HG03558 (cell line): ENCODE measurements around the gene ATP6V0B.

Experiments used
- ATAC-seq: cut with Tn5 transposase; IDR thresholded peaks from one replicate; pipeline ENCODE4 v1.9.1; 2021; ENCODE audit warnings: moderate number of reproducible peaks; ENCODE audit not compliant: unreplicated experiment; ENCODE audit errors: extremely low read depth

Gene ATP6V0B

GRCh38 chr1:43997295-43997999 is 22.7 kb downstream of the ATP6V0B start:
- no peak for ATAC-seq

DNA sequence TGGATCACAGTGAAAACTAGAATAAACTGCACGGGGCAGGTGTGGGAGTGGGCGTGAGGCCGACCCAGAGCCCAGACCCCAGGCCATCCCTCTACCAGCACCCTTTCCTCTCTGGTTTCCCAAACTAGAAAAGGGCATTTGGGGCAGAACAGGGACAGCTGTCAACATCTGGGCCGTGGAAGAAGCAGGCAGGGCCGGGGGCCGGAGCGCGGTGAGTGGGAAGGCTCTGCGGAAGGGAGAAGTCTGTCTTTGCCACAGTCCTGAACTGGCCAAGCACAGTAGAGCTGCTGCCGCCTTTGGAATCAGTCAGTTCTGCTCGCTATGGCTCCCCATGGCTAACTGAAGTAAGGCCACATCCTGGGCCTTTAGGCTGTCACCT is 23.2 kb downstream of the ATP6V0B start:
- no peak for ATAC-seq

- no peak for ATAC-seq
These were observed 24.7 kb downstream of the ATP6V0B start for GRCh38 chr1:43999455-43999854.

- no peak for ATAC-seq
These were observed 25.4 kb downstream of the ATP6V0B start for GRCh38 chr1:44000122-44000665.

GRCh38 chr1:44002165-44002564 is 27.4 kb downstream of the ATP6V0B start:
- ATAC-seq, result no peak

- ATAC-seq, result no peak
These were observed 27.9 kb downstream of the ATP6V0B start for GRCh38 chr1:44002606-44003157.

DNA sequence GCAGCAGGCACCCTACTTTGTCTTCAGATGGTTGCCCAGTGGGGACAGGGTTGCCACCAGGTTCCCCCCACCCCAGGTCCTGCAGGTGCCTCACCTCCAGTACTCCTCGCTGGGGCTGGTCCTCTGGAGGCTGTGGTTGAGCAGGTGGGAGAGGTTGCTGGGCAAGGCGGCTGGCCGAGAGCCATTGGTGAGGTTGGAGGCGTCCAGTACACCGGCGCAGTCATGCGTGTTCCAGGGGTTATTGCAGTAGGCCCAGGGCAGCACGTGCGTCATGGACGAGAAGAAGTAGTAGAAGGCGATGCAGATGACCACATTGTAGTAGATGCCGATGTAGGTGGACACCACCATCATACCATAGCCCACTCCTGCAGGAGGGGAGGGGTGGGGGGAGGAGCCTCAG is 33.5 kb downstream of the ATP6V0B start:
- no peak for ATAC-seq

DNA sequence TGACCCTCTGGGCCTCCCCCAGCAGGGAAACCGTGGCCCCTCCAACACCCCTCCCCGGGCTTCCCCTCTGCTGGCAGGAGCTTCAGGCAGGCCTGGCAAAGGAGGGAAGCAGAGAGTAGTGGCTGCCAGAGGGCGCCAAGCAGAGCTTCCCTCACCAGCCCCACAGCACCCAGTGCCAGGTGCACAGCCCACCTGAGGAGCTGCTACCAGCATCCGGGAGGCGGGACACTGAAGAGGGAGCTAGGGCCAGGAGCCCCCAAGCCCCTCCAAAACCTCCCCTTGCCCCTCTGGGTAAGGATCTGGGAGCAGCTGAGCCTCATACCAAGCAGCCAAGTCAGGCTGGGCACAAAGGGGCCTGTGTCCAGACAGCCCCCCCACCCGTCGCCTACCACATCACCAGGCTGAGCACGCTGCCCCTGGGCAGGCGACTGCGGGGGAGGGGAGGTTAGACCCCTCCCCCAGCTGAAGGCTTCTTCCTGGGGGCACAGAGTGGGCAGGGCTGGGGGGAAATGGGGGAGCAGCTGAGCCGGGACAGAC is 36.2 kb downstream of the ATP6V0B start:
- no peak for ATAC-seq

DNA sequence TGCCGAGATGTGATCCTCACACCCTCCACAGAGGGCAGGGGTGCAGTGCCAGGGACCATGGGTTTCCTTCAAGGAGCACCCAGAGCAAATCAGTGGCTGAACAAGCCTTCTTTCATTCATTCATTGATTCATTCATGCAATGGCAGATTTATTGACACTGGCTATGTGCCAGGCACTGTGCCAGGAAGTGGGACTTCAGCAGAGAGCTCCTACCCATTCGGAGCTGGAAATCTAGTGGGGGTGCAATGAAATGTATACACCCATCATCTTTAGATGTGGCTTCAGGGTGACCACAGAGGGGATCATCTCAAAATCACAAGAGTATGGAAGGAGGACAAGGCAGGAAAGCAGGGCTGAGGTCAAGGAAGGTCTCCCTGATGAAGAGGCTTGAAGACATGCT is 37.6 kb downstream of the ATP6V0B start:
- ATAC-seq, result no peak

GRCh38 chr1:44012941-44013609 is 38.3 kb downstream of the ATP6V0B start:
- ATAC-seq, result no peak

DNA sequence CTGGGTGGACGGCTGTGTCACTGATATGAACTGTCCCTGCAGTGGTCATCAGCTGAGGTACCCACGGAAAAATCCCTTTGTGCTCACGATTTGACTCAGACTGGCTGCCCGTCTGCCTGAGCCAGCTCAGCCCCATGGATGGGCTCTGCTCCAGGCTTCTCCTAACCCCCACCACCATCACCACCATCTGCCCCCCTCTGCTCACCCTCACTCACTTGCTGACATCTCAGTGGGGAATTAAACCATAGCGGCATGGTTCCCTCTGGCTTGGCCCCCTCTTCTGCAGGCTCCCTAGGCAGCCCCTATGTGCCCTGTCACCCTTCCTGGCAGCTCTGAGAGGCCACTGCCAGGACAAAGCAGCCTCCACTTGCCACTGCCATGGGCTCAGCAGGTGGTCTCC is 39.2 kb downstream of the ATP6V0B start:
- ATAC-seq, result no peak

DNA sequence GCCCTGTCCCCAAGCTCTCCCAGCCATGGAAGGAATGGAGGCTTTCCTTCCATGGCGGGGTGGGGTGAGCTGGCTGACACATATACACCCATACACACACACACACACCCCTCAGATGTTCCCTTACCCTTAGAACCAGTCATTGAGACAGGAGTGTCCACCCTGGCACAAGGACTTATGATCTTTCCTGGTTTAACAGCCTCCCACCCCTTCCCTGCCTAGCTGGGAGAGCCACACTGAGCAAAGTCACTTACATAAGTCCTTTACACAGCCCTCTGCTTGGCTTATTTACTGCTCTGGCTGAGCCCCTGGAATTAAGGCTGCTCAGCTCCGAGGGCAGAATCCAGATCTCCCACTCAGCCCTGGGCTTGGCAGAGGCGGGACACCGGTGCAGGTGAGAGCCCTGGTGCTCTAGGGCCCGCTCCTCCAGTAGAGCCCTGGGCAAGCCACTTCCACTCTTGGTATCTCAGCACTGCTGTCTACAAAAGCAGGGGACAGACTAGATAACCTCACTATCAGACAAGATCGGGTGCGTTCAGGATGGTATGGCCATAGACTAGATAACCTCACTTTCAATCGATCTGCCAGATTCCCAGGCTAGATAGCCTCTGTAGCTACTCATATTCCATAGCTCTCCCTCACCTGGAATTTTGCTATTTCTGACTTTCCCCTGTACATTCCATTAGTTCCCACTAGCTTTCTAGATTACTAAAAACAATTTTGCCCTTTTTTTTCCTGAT is 39.8 kb downstream of the ATP6V0B start:
- no peak for ATAC-seq

DNA sequence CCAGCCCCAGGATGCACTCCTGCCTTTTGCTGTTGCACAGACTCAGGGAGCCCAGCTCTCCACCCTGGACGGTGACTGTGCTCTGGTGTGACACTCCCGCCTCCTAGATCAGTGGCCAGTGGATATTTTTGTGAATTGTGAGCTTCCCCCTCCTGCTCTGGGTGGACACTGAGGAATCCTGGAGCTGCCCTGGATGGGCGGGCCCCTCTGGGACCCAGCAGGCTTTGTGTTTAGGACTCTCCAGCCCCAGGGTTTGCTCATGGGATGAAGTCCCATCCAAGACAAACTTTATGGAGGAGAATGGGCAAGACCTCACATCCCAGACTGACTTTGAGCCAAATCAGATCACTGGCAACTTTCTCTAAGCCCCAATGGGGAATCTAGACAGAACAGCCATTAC is 40.4 kb downstream of the ATP6V0B start:
- ATAC-seq, result no peak

- no peak for ATAC-seq
These were observed 41.5 kb downstream of the ATP6V0B start for GRCh38 chr1:44016041-44016889.

DNA sequence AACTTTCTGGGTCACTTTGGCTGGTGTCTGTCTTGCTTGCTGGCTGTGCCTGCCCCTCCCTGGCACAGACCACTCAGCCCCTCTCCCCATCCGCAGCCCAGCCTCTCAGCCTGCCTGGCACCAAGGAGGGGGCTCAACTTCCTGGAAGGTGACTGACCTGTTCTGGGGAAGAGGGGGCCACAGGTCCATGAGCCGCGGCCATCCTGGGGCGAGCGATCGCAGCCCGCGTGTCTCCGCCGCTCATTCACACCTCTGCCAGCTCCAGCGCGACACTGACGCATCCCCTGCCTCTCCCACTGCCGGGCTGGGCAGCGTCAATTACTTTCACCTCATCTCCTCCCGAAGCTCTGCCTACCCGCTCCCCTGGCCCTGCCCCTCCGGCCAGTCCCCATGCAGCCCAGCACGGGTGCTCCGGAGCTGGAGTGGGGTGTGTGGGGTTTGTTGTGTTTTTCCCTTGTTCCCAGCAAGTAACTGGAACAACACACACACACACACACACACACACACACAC is 42.2 kb downstream of the ATP6V0B start:
- no peak for ATAC-seq

DNA sequence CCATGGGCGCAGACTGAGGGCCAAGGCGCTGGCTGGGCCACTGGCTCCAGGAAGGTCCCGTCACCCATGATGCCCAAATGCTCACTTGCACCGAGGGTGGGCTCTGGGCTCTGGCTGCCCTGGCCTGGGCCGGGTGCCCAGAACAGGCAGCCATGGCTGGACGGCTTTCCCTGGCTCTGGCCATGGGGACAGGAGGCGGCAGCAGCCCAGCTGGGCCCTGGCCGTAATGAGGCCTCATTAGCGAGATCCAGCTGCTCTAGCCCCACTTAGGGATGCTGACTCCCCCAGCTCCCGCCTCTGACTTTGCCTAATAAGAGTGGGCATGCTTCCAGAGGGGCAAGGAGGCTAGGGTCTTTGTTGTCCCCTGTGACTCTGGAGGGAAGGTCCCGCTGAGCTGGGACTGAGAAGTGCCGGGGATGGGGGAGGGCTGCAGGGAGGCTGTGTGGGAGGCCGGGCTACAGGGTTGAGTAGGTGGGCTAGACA is 44.7 kb downstream of the ATP6V0B start:
- no peak for ATAC-seq

DNA sequence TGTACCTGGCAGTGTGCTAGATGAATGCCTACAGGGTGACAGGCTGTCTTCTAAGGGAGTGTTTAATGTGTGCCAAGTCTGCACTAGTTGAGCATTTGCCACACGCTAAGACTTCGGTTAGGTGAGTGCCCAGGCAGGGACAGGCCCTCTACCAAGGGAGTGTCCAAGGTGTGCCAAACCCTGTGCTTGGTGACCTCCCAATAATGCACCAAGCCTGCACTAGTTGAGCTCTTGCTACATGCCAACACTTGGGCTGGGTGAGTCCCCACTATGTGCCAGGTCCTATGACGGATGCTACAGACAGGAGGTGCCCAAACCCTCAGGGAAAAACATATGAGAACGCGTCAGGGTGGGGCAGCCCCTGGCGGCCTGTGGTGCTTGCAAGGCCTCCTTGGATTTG is 45.7 kb downstream of the ATP6V0B start:
- no peak for ATAC-seq

DNA sequence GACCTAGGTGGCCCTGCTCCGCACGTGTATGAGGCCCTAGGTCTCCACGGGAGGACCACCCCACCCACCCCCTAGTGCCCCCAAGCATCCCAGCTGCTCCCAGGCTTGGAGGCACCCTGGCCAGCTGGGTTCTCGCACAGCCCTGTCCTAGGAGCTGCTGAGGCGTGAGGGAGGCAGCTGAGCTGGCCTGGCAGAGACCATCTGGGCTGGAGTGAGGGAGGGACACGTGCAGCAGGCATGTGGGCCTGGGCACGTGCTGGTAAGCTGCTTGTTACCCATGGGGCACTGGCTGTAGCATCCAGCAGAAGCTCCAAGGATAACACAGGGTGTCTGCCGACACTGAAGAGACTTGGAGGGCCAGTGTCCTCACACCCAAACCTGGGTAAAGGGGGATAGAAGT is 46.4 kb downstream of the ATP6V0B start:
- no peak for ATAC-seq

DNA sequence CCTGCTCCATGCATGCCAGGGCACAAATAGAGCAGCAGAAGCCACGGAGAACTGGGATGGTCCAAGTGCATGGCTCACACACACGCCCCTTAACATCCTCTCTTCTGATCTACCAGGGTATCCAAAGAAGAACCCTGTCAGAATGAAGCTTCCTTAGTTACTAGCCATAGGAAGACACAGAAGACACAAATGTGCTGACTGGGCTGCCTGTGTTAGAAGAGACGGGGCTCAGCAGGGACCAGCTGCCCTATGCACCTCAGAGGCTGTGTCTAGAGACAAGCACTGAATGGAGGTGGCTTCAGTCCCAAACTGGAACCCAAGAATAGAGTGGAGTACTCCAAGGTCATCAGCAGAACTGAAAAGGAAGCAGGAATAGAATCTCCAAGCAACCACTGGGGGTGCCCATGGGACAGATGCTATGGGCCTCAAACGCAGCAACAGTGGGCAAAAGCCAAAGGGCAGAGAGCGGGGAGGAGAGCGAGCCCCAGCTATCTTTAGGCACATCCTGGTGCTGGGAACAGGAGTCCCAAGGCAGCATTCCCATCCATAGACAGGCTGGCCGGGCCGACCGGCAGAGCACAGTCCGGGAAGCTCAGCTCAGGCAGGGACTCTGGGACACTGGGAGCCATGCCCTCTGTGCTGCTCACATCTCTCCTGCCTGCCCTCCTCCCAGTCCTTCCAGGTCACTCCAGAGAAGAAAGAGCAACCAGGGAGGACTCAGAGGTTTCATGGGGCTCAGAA is 47.0 kb downstream of the ATP6V0B start:
- ATAC-seq, result no peak
